ENCODE measurements around the gene PCGF5.
"Not testable (repeated sequence)": the region's sequence is repeated elsewhere in the genome, so short reads cannot be mapped to it uniquely, and the experiment has no call there.

DNA sequence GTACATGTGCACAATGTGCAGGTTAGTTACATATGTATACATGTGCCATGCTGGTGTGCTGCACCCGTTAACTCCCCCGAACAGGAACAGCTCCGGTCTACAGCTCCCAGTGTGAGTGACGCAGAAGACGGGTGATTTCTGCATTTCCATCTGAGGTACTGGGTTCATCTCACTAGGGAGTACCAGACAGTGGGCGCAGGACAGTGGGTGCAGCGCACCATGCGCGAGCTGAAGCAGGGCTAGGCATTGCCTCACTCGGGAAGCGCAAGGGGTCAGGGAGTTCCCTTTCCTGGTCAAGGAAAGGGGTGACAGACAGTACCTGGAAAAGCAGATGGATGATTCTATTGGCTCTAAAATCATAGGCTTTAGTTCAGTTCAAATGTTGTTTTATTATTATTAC is 32.5 kb upstream of the PCGF5 start:
- TF ChIP-seq, protein P1, sequence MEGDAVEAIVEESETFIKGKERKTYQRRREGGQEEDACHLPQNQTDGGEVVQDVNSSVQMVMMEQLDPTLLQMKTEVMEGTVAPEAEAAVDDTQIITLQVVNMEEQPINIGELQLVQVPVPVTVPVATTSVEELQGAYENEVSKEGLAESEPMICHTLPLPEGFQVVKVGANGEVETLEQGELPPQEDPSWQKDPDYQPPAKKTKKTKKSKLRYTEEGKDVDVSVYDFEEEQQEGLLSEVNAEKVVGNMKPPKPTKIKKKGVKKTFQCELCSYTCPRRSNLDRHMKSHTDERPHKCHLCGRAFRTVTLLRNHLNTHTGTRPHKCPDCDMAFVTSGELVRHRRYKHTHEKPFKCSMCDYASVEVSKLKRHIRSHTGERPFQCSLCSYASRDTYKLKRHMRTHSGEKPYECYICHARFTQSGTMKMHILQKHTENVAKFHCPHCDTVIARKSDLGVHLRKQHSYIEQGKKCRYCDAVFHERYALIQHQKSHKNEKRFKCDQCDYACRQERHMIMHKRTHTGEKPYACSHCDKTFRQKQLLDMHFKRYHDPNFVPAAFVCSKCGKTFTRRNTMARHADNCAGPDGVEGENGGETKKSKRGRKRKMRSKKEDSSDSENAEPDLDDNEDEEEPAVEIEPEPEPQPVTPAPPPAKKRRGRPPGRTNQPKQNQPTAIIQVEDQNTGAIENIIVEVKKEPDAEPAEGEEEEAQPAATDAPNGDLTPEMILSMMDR (IDR thresholded peaks at IDR 0.05; ENCODE audit: low read depth, low read length, poor library complexity, severe bottlenecking), result not testable (repeated sequence)
- not testable (repeated sequence) for TF ChIP-seq EZH2phosphoT487 (IDR thresholded peaks at IDR 0.05; ENCODE audit: borderline replicate concordance, low read length)

All from DOHH2 (cell line).